ENCODE measurements around the gene GLYR1. TPM values are rescaled to one million over a fixed set of nuclear protein-coding genes. Genes with fewer than 3 reads are reported as not detected.
A peak's percentile ranks its signal among the peaks of the same experiment; 100 is the strongest.

GLYR1 gene
- total and polyA plus RNA-seq, 4 donors: 36.2 to 88.1 (median 70.2) TPM

- H3K27me3 ChIP-seq (ENCODE audit: control insufficient read depth in 3 of 3, insufficient read depth in 3 of 3, low read length in 2 of 3): no peaks in the 10 kb centered on the region
- TF ChIP-seq, protein P1, sequence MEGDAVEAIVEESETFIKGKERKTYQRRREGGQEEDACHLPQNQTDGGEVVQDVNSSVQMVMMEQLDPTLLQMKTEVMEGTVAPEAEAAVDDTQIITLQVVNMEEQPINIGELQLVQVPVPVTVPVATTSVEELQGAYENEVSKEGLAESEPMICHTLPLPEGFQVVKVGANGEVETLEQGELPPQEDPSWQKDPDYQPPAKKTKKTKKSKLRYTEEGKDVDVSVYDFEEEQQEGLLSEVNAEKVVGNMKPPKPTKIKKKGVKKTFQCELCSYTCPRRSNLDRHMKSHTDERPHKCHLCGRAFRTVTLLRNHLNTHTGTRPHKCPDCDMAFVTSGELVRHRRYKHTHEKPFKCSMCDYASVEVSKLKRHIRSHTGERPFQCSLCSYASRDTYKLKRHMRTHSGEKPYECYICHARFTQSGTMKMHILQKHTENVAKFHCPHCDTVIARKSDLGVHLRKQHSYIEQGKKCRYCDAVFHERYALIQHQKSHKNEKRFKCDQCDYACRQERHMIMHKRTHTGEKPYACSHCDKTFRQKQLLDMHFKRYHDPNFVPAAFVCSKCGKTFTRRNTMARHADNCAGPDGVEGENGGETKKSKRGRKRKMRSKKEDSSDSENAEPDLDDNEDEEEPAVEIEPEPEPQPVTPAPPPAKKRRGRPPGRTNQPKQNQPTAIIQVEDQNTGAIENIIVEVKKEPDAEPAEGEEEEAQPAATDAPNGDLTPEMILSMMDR (IDR thresholded peaks at IDR 0.05; ENCODE audit: control extremely low read depth, extremely low read depth): no peak
- no peak overlapping the region for H3K27ac ChIP-seq (ENCODE audit: low read depth in 1 of 2, low read length in 1 of 2)
- H3K36me3 ChIP-seq (ENCODE audit: control insufficient read depth in 4 of 4, insufficient read depth in 4 of 4, low read length in 4 of 4): peaks cover 16 to 52% (median 35%) of the 10 kb centered on the region in 4 donors
- DNase-seq: no peak
- no peaks in the 10 kb centered on the region for H3K9me3 ChIP-seq (ENCODE audit: control insufficient read depth in 4 of 4, insufficient read depth in 3 of 4, low read length in 3 of 4)
- no peak overlapping the region for H3K9ac ChIP-seq (ENCODE audit: insufficient read depth in 1 of 2, low read length in 2 of 2)
- ATAC-seq (ENCODE audit: insufficient read depth, low FRiP score): no peak
- peaks cover 0 to 2% (median 0%) of the 10 kb centered on the region in 5 donors for H3K4me1 ChIP-seq (ENCODE audit: control insufficient read depth in 5 of 5, insufficient read depth in 5 of 5, low read length in 5 of 5)
- no peak overlapping the region for H3K4me3 ChIP-seq
- 99 to 100% methylated on average over 3 of the region's 3 CpGs for WGBS, 2 donors
Observed at GRCh38 chr16:4811242-4811641, 35.8 kb downstream of the GLYR1 start.

- Histone ChIP-seq H3K36me3 (ENCODE audit: control insufficient read depth in 4 of 4, insufficient read depth in 4 of 4, low read length in 4 of 4) (peaks cover 11 to 40% (median 17%) of the 10 kb centered on the region in 4 donors), H3K9ac (ENCODE audit: insufficient read depth in 1 of 2, low read length in 2 of 2) (no peak overlapping the region), H3K27ac (ENCODE audit: low read depth in 1 of 2, low read length in 1 of 2) (no peak overlapping the region), H3K4me1 (ENCODE audit: control insufficient read depth in 5 of 5, insufficient read depth in 5 of 5, low read length in 5 of 5) (peaks cover 0 to 30% (median 10%) of the 10 kb centered on the region in 5 donors), H3K9me3 (ENCODE audit: control insufficient read depth in 4 of 4, insufficient read depth in 3 of 4, low read length in 3 of 4) (no peaks in the 10 kb centered on the region), H3K27me3 (ENCODE audit: control insufficient read depth in 3 of 3, insufficient read depth in 3 of 3, low read length in 2 of 3) (no peaks in the 10 kb centered on the region), H3K4me3 (no peak overlapping the region)
- TF ChIP-seq, protein P1 (IDR thresholded peaks at IDR 0.05; ENCODE audit: control extremely low read depth, extremely low read depth): no peak
- WGBS, 2 donors: 94 to 96% methylated on average over 6 of the region's 6 CpGs
- DNase-seq (no peak), ATAC-seq (ENCODE audit: insufficient read depth, low FRiP score) (no peak)
Observed at GRCh38 chr16:4806280-4806679, 40.8 kb downstream of the GLYR1 start.

GRCh38 chr16:4805231-4805630, 41.9 kb downstream of the GLYR1 start:
- Histone ChIP-seq H3K4me3 (no peak overlapping the region), H3K27me3 (ENCODE audit: control insufficient read depth in 3 of 3, insufficient read depth in 3 of 3, low read length in 2 of 3) (no peaks in the 10 kb centered on the region), H3K36me3 (ENCODE audit: control insufficient read depth in 4 of 4, insufficient read depth in 4 of 4, low read length in 4 of 4) (peaks cover 7 to 34% (median 16%) of the 10 kb centered on the region in 4 donors), H3K9ac (ENCODE audit: insufficient read depth in 1 of 2, low read length in 2 of 2) (no peak overlapping the region), H3K27ac (ENCODE audit: low read depth in 1 of 2, low read length in 1 of 2) (peak overlapping the region in 1 of 2 donors; percentile 55), H3K4me1 (ENCODE audit: control insufficient read depth in 5 of 5, insufficient read depth in 5 of 5, low read length in 5 of 5) (peaks cover 0 to 38% (median 14%) of the 10 kb centered on the region in 5 donors), H3K9me3 (ENCODE audit: control insufficient read depth in 4 of 4, insufficient read depth in 3 of 4, low read length in 3 of 4) (no peaks in the 10 kb centered on the region)
- TF ChIP-seq, protein P1 (IDR thresholded peaks at IDR 0.05; ENCODE audit: control extremely low read depth, extremely low read depth): no peak
- 88 to 91% methylated on average over 11 of the region's 11 CpGs for WGBS, 2 donors
- ATAC-seq (ENCODE audit: insufficient read depth, low FRiP score) (no peak), DNase-seq (no peak)

All from lung (tissue), 12 donors.